ENCODE data around the gene SALL1.

GRCh38 chr16:51159296-51159695 is 8.2 kb upstream of the SALL1 start:
- TF ChIP-seq, protein P1, sequence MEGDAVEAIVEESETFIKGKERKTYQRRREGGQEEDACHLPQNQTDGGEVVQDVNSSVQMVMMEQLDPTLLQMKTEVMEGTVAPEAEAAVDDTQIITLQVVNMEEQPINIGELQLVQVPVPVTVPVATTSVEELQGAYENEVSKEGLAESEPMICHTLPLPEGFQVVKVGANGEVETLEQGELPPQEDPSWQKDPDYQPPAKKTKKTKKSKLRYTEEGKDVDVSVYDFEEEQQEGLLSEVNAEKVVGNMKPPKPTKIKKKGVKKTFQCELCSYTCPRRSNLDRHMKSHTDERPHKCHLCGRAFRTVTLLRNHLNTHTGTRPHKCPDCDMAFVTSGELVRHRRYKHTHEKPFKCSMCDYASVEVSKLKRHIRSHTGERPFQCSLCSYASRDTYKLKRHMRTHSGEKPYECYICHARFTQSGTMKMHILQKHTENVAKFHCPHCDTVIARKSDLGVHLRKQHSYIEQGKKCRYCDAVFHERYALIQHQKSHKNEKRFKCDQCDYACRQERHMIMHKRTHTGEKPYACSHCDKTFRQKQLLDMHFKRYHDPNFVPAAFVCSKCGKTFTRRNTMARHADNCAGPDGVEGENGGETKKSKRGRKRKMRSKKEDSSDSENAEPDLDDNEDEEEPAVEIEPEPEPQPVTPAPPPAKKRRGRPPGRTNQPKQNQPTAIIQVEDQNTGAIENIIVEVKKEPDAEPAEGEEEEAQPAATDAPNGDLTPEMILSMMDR (IDR thresholded peaks at IDR 0.05) = no peak
- TF ChIP-seq POLR2AphosphoS5 (IDR thresholded peaks at IDR 0.05; ENCODE audit: low read depth, low read length) = no peak
- no peak for TF ChIP-seq TCF7L2 (IDR thresholded peaks at IDR 0.05; ENCODE audit: low read depth, low read length)
- no peak for TF ChIP-seq SIN3A (IDR thresholded peaks at IDR 0.05; ENCODE audit: borderline replicate concordance, insufficient read depth, low read depth, low read length)
- TF ChIP-seq REST (IDR thresholded peaks at IDR 0.05; ENCODE audit: insufficient read depth in 1 of 2, low read depth in 2 of 2, low read length in 1 of 2) = no peak
